Adrenal gland (tissue), 12 donors: ENCODE measurements around the gene PREPL. TPM values are rescaled to one million over a fixed set of nuclear protein-coding genes. Genes with fewer than 3 reads are reported as not detected.

Experiments used
- DNase-seq, 7 donors: peaks; one replicate each; pipeline ENCODE4 v3.0.0-alpha.2; 2019 to 2020
- H3K27ac ChIP-seq, 5 donors: fragments of 200-600 bp; sonication (generic) in 4 of 5; 1 replicate in 3 of 5; 2 replicates in 2 of 5; pipeline versions ENCODE4 v1.5.1 to v1.8.0; 2016 to 2020; ENCODE audit warnings: mild to moderate bottlenecking in 1 of 5
- H3K27me3 ChIP-seq: fragments of 200-600 bp; 2 replicates; pipeline ENCODE4 v1.8.0; 2021
- H3K36me3 ChIP-seq, 2 donors: fragments of 200-600 bp; replicated peaks in 1 of 2; 1 replicate in 1 of 2; 2 replicates in 1 of 2; pipeline versions ENCODE4 v1.5.1 to v1.8.0; 2018 to 2022
- H3K4me1 ChIP-seq, 2 donors: fragments of 200-600 bp; replicated peaks in 1 of 2; 1 replicate in 1 of 2; 2 replicates in 1 of 2; pipeline versions ENCODE4 v1.5.1 to v1.8.0; 2018 to 2021
- H3K4me3 ChIP-seq, 4 donors: fragments of 200-600 bp; sonication (generic) in 3 of 4; one replicate each; pipeline ENCODE4 v1.5.1; 2016 to 2018
- H3K9me3 ChIP-seq, 3 donors: fragments of 200-600 bp; sonication (generic) in 1 of 3; replicated peaks in 1 of 3; 1 replicate in 2 of 3; 2 replicates in 1 of 3; pipeline versions ENCODE4 v1.5.1 to v1.8.0; 2016 to 2021
- CTCF ChIP-seq, 6 experiments: fragments of 450-650 bp in 4 of 6; fragments of 200-600 bp in 2 of 6; sonication (generic) in 1 of 6; IDR thresholded peaks; 1 replicate in 5 of 6; 2 replicates in 1 of 6; pipeline versions ENCODE4 v1.5.1 to v1.8.0; 2016 to 2021; ENCODE audit warnings: antibody characterized with exemption in 6 of 6, mild to moderate bottlenecking in 2 of 6, moderate library complexity in 1 of 6
- POLR2A ChIP-seq, 2 donors: fragments of 450-650 bp; IDR thresholded peaks; one replicate each; pipeline ENCODE4 v1.6.1; 2017; ENCODE audit warnings: antibody characterized with exemption in 2 of 2, mild to moderate bottlenecking in 2 of 2, moderate library complexity in 1 of 2
- WGBS, 4 donors: extraction: QIAGEN DNeasy Blood & Tissue Kit in 2 of 4; methylation state at CpG; one replicate each; pipeline versions ENCODE4 v1.1.5 to v1.1.7; 2013 to 2017; 5-methylcytosine and 5-hydroxymethylcytosine counted together
- intact Hi-C, 2 donors: fragments of 100-400 bp; cut with DNase I; formaldehyde crosslinking; loops; one replicate each; pipeline versions ENCODE4 v1.14.1 to v1.15.0; 2022 to 2023
- polyA plus RNA-seq, 3 donors: library from polyadenylated mRNA; stranded (reverse); fragments of 200-250 nt in 2 of 3; fragments of 350-450 nt in 1 of 3; fragmentation: Illumina TruSeq in 1 of 3; extraction: RNeasy Lipid Tissue Mini Kit (QIAGEN cat#74804) in 1 of 3; gene quantifications; one replicate each; pipeline ENCODE4 v1.2.3, GENCODE V29; 2013 to 2014
- total RNA-seq, 9 donors: library from RNA; depleted of rRNA in 4 of 9; stranded (reverse); fragments of >200 nt in 4 of 9; fragments of 120-200 nt in 1 of 9; fragmentation: NEBNext Ultra II Directional in 1 of 9; extraction: Animal tissue kit (Norgen Biotek cat#: 25700) in 1 of 9; gene quantifications; one replicate each; pipeline versions ENCODE4 v1.1.0 to v1.2.4, GENCODE V29; 2013 to 2023
- donor health status: healthy with polysubstance abuse.
- donor health status: Bipolar disorder and iron deficiency.
- donor health status: DM: yes; HTN: yes; CAD: no.
- donor health status: DM: no; HTN: no; CAD: no.
- donor health status: DM: no; HTN: no; CAD: no.
- donor health status: DM: yes; HTN: yes; CAD: no.

The PREPL gene
- total and polyA plus RNA-seq, 12 donors, result 8.3 to 122 (median 61.6) TPM

- Histone ChIP-seq H3K36me3 (peaks cover 0 to 58% of the 10 kb centered on the region in 2 donors), H3K4me1 (peaks cover 9 to 17% of the 10 kb centered on the region in 2 donors), H3K27ac (no peak overlapping the region), H3K4me3 (no peak overlapping the region), H3K27me3 (no peaks in the 10 kb centered on the region), H3K9me3 (no peaks in the 10 kb centered on the region)
- DNase-seq, result no peak
- 83 to 88% (median 87%) methylated on average over 13 of the region's 13 CpGs for WGBS, 4 donors
- intact Hi-C loops, result no loop called here
- TF ChIP-seq CTCF (IDR thresholded peaks at IDR 0.05) (no peak), POLR2A (IDR thresholded peaks at IDR 0.05) (no peak)
Measured at GRCh38 chr2:44326548-44327264, 34.6 kb downstream of the PREPL start.

DNA sequence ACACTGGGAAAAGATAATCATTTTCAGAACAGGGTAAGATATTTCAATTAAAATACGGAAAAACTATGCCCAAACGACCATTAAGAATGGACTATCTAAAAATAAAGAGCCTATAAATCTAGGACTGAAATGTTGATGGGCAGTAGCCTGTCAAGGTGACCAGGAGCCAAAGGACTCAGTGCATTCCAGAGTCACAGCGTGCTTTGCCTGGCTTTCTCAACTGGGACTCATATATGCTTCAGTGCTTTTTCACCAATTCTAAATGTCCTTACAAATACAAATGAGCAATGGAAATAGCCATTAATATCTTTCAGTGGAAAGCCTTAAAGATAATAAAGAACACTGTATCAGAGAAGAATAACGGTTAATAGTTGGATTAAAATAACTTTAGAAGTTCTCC is 35.4 kb downstream of the PREPL start:
- peaks cover 0 to 61% of the 10 kb centered on the region in 2 donors for H3K36me3 ChIP-seq
- DNase-seq, result no peak
- no peaks in the 10 kb centered on the region for H3K27me3 ChIP-seq
- H3K27ac ChIP-seq, result peak overlapping the region in 1 of 5 donors; percentile 29
- no peak for TF ChIP-seq POLR2A (IDR thresholded peaks at IDR 0.05)
- no peak for TF ChIP-seq CTCF (IDR thresholded peaks at IDR 0.05)
- intact Hi-C loops, result no loop called here
- H3K4me1 ChIP-seq, result peaks cover 9 to 17% of the 10 kb centered on the region in 2 donors
- H3K4me3 ChIP-seq, result no peak overlapping the region
- no peaks in the 10 kb centered on the region for H3K9me3 ChIP-seq
- 71 to 77% (median 74%) methylated on average over 4 of the region's 4 CpGs for WGBS, 4 donors

DNA sequence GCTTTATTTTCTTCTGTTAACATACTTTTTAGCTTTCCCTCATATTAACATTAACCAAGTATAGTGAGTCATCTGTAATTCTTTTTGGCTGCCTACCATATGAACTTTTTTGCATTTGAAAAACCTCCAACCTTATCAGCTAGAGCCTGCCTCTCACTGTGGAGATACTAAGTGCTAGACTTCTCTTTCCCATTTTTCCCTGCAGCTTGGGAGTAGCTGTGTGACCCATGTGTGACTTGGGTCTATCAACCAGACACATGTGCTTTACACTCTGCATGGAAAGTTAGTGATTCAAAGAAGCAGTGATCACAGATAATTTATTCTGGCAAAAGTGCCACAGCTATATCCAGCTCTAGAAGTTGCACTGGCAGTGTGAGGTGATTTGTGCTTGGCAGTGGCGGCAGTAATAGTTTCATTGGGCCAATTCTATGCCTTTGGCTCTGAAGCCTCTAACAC is 36.3 kb downstream of the PREPL start:
- H3K4me3 ChIP-seq, result no peak overlapping the region
- H3K27ac ChIP-seq, result peak overlapping the region in 3 of 5 donors; percentile 19 to 44 (median 30)
- H3K4me1 ChIP-seq, result peaks cover 9 to 17% of the 10 kb centered on the region in 2 donors
- H3K36me3 ChIP-seq, result peaks cover 0 to 65% of the 10 kb centered on the region in 2 donors
- intact Hi-C loops, result no loop called here
- H3K9me3 ChIP-seq, result no peaks in the 10 kb centered on the region
- no peaks in the 10 kb centered on the region for H3K27me3 ChIP-seq
- peak in 3 of 7 donors; percentile 7 to 29 (median 28) for DNase-seq
- 45 to 100% (median 75%) methylated on average over 1 of the region's 1 CpG for WGBS, 4 donors
- TF ChIP-seq CTCF (IDR thresholded peaks at IDR 0.05), result no peak
- no peak for TF ChIP-seq POLR2A (IDR thresholded peaks at IDR 0.05)

DNA sequence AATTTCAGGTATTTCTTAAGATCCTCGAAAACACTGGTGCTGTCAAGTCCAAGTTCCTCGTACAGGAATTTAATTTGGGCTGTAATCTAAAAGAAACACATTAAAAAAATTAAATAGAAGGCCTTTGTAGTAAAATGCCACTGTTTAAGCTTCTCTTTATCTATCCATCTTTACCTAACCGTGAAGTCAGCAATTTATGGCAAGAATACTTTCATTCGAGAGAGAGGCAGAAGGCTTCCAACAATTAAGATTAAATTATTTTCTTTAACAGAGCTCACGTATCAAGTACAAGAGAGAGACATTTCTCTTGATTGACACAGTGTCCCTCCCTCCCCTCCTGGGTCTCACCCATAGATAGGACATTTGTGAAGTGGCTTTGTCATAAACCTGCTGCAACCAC is 39.9 kb downstream of the PREPL start:
- 90 to 94% (median 92%) methylated on average over 5 of the region's 5 CpGs for WGBS, 4 donors
- Histone ChIP-seq H3K9me3 (no peaks in the 10 kb centered on the region), H3K27ac (no peak overlapping the region)

More for the DNA sequence above, 39.9 kb downstream of the PREPL start:
- peaks cover 9 to 10% of the 10 kb centered on the region in 2 donors for H3K4me1 ChIP-seq
- intact Hi-C loops, result no loop called here
- TF ChIP-seq CTCF (IDR thresholded peaks at IDR 0.05), result no peak
- no peak for TF ChIP-seq POLR2A (IDR thresholded peaks at IDR 0.05)
- H3K27me3 ChIP-seq, result no peaks in the 10 kb centered on the region
- no peak overlapping the region for H3K4me3 ChIP-seq
- no peak for DNase-seq
- peaks cover 0 to 47% of the 10 kb centered on the region in 2 donors for H3K36me3 ChIP-seq
